Activated CD8-positive, alpha-beta memory T cell treated with anti-CD3 and anti-CD28 coated beads for 48 hours (primary cell): ENCODE measurements around the gene GNGT2.

Experiments
- DNase-seq, 3 experiments: peaks; one replicate each; pipeline ENCODE4 v3.0.0-alpha.2; 2020; ENCODE audit warnings: low read depth in 2 of 3, low spot score in 2 of 3

The GNGT2 gene

DNA sequence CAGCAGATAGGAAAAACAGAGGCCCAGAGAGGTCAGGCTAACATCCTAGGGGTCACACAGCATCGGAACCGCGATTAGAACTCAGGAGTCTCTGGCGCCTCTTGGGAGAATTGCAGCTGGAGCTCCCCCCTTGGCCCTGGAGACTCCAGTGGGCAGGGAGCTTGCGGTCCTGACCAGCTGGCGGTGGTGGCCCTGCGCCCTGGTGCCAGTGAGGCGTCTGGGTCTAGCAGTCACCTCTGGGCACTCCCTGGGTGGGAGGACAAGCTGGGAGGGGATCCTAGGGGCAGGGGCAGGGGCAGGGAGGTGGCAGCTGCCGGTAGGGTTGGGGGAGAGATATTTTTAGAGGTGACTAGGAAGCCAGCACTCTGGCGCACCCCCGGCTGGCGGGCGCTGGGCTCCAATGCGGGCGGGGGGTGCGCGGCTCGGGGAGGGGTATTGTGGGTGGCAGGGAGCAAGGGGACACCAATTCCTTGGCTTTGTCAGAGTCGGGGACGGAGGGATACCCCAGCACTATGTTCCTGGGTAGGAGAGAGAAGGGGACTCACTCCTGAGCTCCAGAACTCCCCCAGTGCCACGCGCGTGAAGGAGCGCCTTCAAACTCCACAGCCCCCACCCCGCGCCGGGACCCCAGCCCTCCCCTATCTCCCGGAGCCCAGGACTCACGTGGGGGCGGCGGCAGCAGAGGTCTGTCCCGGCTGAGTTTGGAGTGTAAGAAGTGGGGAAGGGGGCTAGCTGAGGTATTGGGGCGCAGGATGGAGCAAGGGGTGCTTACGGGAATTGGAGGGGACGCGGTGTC lies 19.6 kb upstream of the GNGT2 start:
- DNase-seq, result no peak

DNA sequence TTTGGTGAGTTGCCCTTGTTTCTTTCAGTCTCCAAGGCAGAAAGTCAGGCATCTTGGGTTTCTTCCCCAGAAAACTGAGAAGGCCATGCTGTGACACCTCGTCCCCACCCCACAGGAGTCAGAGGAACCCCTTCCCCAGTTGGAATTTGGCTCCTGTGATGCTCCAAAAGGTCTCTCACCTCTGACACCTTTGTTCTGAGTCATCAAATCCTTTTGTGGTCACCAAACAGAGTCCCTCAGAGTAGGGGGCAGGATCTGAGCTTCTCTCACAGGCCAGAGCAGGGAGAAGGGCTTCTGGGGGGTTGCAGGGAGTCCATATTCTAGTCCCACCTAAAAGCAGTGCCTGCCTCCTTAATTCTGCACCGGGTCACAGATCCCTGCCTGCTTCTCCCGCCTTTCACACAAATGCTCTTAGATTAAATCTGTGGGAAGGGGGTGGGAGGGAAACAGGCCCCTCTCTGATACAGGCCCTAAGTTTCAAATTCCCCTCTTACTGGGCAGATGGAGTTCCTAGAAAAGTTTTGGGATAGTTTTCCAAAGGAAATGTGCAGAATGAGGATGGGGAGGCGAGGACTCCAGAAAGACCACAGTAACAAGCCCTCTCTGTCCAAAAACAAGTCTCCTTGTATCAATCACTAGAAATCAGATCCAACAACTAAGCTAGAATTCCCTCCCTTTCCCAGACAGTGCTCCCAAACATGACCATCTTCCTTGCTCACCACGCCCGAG lies 18.9 kb upstream of the GNGT2 start:
- DNase-seq, result no peak

DNA sequence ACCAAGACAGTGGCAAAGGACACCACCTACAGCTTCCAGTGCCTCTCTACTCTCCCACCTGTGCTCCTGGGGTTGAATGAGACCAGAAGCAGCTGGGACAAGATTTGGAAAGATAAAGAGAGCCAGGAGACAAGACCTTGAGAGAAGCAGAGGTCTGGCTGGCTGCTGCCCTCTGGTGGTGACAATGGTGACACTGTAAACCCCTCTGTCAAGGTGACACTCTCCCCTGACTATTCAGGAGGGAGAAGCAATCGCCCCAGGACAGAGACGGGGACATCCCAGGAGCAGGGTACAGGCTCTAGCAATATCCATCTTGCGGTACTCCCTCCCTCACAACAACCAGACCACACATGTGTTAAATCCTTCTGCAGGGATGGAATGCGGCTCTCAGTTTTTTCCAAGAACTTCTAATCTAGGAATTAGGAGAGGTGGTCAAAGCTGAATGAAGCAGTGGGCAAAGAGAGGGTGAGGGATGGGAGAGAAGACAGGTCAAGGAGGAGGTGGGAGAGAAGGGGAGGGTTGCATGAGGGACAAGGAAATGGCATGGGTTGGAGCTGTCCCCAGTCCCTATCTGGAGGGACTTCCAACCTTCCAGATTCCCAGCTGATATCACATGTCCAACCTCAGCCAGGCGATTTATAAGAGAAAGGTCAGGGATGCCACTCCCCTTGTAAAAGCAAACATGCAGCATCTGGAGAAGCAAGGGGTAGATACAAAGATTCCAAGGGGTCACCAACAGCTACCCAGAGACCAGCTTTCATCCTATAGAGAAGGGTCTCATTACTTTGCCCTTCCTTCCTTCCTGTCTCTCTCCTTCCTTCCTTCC lies 17.3 kb upstream of the GNGT2 start:
- peak in 1 of 3 experiments; percentile 69 for DNase-seq

DNA sequence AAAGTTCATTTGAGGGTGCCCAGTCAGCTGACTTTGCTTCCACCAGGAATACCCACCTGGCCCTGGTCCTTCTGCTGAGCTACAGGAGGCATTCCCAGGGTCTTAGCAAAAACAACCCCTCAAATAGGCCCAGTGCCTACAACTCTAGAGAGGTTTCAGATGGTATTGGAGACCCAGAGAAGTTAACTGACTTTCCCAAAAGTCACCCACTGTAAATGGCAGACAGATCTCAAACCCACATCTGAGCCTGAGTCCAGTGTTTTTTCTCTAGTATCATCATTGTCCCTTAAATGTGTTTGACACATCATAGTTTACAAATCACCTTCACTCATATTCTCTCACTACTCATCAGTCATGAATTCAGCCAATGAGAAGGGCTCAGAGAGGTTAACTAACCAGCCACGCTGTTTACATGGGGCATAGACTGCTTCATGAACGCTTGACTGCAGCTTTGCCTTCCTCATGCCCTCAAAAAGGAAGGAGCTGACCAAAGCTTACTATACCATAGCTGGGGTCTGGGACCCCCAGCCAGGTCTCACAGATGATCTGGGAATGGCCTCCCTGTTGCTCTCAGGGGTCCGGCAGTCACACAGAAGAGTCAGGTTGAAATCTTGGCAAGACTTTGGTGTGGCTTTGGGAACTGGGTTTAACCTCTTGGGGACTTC lies 16.5 kb upstream of the GNGT2 start:
- no peak for DNase-seq

DNA sequence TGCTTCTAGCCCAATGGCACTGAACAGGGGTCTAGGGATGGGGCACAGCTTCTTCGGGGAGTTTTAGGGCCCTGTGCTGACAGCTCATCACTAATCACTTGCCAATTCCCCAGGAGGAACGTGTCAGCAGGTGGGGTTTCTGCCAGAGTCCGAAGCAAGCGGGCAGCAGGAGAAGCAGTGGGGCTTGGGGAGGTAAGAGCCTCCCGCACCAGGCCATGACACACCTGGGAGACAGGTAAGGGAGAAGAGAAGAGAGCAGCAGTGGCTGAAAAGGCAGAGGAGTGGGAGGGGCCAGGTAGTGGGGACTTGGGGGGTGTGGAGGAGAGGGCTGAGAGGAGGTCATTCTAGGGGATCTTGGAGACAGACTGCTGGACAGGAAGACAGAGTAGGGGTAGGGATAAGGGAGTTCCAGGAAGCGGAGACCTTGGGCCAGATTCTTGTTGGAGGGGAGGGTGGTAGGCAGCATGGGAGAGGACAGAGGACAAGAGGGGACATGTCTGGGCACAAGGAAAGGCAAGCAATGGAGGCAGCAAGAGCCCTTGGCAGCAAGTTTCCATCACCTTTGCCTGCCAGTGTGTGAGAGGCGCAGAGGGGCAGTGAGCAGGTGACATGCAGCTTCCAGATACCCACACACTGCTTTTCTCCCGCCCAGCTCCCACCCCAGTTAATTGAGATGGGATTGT lies 15.3 kb upstream of the GNGT2 start:
- no peak for DNase-seq

DNA sequence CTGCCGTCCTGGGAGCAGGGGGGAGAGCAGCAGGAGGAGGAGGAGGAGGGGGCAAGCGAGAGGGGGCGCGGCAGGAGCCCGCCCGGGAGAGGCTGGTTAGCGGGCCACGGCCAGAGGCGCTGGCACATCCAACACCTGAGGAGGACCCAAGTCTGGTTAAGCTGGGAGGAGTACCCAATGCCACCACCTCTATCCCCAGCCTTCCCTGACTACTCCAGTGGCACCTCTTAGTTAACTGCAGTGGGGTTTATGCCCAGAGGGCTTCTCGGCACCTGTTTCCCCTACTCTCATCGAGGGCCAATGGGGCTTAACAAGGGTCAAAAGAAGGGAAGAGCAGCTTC lies 14.6 kb upstream of the GNGT2 start:
- DNase-seq, result no peak

DNA sequence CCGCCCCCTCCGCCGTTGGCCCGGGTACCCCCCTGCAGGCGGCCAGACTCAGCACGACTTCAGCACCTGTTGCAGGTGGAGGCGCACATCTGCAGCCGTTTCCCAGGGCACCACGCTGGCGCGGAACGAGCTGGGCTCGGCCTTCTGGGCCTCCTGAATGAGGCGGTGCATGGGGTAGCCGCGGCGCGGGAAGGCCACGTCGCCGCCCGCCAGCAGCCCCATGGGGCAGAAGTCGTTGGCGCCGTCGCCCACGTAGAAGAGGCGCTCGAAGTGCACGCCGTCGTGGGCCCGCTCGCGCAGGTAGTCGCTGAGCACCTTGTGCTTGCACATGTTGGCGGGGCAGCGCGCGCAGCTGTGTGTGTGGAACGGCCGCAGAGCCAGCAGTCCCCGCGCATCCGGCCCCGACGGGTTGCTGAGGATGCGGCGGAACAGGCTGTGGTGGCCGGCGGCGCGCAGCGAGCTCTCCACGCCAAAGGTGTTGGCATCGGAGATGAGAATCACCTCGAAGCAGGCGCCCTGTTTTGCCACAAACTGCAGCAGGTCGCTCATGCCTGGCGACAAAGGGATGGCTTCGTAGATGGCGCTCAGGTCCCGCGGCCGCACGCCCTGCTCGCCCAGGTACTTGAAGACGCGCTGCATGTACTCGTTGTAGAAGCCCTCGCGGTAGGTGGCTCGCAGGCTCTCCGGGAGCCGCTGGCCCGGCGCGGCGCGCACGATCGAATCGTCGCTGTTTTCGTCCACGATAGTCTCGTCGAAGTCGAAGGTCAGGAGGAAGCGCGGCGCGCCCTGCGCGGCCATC lies 14.0 kb upstream of the GNGT2 start:
- no peak for DNase-seq

DNA sequence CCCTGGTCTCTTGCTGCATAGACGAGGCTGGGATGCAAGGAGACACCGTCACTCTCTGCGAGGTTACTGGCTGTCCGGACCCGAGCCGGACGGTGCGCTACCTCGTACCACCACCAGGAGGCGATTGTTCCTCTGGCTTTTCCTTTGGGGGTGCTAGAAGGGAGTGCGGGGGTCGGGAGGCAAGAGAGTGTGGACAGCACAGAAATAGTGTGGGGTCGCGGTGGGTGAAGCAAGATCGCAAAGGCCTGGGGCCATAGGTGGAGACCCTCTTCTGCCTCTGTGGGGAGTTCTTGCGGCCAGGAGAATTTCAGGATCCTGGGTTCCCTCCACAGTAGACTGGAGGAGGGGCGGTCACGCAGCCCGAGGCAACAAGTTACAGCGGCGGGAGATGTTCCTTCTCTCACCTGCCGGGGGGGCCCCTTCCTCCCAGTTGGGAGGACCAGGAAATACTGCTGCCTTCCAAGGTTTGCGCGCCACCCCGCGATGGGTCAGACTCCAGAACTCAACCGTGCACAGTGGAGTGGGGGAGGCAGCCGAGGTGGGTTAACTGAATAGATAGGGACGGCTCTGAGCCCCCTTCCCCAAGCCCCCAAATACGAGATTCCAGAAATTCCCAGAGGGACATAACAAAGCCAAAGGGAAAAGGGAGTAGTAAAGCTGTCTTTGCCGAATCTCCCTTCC lies 13.3 kb upstream of the GNGT2 start:
- DNase-seq, result peak in 2 of 3 experiments; percentile 66 to 70

DNA sequence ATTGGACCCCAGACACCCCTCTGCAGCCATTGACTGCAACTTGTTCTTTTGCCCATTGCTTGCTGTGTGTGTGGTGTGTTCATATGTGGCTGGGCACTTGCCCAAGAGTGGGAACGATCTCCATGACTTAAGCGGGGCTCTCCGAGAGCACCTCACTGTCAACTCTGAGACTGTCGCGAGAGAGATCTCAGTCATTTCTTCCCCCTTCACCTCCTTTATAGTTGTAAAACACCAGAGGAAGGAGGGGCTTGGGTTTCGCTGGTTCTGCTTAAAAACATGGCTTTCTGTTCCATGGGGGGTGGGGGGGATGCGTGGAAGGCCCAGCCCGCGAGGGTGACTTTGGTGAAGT lies 12.8 kb upstream of the GNGT2 start:
- DNase-seq, result no peak

DNA sequence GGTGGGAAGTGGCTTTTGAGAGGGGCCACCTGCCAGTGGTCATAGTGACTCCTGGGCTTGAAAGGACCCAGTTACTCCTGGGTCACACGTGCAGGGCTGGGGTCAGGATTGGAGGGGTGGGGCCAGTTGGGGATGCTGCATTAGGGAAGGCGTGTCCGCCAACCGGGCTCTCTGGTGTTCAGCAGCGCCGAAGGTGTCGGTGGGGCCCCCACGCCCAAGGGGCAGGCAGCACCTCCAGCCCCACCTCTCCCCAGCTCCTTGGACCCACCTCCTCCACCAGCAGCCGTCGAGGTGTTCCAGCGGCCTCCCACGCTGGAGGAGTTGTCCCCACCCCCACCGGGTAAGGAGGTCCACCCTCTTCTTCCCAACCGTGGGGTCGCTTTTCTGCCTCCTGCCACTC lies 9.6 kb upstream of the GNGT2 start:
- no peak for DNase-seq

DNA sequence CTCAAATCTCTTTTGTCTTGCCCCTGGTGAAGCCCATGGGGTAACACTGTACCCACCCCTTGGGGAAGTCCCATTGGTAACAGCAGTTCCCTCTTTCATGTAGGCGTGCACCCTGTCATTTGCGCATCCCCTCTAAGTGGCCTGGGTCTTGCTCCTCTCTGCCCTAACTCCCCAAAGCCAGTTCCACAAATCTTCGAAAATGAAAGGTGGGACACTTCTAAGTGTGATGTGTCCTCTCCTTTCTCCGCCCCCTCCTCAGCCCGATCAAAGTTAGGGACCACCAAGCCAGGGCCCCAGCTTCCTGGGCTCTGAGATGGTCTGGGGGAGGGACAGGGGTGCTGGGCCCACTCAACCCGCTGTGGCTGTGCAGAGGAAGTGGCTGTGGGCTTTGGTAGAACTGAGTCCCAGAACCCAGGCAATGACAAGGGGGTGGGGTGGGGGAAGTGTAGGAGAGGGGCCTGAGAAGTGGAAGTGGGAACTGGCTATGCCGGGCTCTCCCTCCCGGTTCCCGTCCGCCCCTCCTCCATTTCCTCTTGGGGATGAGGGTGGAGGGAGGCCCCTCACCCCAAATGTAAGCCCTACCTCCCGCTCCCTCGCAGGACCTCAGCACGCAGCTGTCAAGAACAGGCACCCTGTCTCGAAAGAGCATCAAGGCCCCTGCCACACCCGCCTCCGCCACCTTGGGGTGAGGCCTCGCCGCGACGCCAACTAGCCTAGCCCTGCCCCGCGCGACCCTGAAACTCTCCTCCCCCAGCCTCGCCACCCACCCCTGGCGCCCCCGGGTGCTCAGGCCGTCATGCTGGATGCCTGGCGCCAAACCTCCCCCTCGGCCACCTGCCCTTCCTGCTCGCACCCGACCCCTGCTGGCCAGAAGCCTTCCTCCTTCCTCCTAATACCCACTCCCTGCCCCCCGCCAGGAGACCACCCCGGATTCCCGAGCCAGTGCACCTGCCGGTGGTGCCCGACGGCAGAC lies 8.9 kb upstream of the GNGT2 start:
- no peak for DNase-seq

DNA sequence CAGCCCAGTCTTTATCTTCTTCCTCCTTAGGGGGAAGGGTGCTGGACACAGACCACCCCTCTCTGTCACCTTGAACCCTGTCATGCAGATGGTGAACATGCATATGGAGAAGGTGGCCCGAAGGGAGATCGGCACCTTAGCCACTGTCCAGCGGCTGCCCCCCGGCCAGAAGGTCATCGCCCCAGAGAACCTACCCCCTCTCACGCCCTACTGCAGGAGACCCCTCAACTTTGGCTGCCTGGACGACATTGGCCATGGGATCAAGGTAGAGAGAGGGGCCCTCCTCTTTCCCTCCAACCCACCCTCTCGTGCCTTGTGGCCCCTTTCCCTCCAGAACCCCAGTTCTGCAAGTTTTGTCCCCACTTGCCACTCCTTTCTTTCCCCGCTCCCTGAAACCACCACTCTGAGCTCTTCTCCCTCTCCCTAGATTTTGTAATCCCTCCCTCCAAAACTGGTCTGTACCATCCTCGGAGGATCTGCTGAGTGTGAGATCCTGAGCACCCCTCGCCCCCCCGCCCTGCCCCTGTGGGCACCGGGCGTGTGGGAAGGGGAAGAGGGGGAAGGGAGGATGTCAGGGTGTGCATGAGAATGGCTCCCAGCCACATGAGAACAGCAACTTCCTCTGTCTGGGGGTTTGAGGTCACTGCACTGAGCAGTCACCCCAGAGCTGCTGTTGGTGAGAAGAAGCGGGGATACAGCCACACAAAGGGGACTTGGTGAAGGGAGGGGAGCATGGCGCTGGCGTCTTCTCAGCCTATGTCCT lies 7.5 kb upstream of the GNGT2 start:
- no peak for DNase-seq

DNA sequence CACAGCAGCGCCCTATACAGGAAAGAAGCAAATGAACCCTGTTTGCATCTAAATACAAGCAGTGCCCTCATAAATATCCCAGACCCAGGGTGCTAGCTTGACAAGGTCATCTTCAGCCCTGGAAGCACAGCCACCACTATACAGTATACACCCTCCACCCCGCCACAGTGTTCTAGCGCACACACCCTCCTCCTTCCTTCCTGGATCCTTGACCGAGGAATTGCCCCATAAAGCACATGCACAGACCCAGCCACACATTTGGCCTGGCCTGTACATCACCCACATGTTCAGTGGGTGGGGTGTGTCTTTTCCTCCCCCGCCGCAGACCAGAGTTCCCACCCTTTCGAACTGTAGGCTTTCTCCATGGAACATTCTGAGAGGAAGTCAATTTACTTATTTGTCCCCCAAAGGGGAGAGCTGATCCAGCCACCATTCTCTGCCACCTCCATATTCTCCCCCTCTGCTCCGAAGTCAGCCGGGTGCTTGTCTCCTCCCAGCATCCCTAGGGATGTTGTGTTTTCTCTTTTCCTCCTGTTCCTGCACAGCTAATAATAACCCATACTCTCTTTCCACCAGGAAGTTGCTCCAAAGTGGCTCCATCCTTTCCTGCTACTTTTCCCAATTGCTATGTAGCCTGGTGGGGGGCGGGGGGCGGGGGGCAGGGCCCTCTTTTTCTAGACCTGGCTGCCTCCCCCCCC lies 6.7 kb upstream of the GNGT2 start:
- no peak for DNase-seq

DNA sequence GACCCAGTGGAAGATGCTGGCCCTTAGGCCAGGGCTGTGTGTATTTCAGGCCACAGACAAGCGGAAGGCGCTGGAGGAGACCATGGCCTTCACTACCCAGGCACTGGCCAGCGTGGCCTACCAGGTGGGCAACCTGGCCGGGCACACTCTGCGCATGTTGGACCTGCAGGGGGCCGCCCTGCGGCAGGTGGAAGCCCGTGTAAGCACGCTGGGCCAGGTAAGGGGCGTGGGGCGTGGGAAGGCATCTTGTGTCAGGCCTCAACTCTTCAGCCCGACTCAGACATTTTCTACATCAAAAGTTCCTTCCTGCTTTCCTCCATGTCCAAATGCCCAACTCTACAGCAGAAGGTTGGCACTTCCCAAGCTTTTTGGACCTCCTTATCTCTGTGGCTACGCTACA lies 6.1 kb upstream of the GNGT2 start:
- DNase-seq, result no peak

DNA sequence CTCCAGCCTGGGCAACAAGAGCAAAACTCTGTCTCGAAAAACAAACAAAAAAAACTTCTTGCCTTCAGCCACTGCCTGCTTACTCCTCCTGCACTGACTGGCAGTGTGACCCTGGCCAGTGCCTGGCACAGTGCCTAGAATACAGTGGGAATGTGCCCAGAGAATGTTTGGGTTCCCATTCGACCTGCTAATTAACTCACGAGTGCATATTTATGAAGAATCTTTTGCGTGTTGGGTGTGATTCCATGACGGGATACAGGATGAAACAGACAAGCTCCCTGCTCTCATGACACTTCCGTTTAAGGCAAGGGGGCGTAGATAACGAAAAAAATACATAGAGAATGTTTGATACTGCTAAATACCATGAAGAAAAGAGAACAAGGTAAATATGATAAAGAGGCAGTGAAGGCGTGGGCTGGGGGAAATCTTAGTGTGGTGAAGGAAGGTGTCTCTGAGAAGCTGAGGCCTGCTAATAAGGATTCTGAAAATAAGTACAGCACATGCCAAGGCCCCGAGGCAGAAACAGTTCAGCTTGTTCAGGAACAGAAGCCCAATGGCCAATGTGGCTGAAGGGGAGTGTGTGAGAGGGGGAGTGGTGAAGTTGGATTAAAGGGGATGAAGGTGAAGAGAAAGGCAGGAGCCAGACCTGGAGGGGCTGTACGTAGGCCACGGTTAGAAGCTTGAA lies 4.4 kb upstream of the GNGT2 start:
- DNase-seq, result no peak

DNA sequence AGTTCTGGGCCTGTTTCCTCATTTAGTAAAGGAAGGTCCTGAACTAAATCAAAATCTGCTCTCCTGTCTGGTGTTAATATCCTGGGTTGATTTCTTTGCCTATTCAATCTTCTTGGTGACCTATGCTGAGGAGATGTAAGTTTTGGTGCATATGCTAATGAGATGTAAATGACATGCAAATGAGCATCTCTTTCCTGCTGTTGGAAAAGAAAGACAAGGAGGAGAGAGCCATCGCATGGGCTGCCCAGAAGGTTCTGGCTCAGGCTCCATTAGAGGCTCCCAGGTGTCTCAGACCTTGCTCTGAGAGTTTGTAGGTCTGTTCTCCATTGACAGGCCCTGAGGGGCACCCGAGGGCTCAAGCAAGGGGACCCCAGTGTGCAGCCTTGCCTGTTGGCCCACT lies 3.5 kb upstream of the GNGT2 start:
- DNase-seq, result no peak

DNA sequence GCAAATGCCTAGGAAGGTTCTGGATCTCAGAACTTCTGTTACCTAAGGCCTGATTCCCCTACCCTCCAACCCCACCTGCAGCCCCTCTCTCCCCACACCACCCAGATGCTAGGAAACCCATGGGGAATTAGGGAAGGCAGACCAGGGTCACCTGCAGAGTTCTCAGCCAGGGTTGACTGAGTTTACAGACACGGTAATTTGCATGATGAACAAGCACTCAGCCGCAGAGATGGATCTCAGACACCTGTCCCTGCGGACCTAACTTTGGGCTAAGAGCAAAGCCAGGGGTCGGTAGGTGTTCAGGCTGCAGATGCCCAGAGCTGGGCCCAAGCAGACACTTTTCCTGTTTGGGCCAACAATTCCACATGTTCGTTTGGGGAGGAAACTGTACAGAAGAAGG lies 3.0 kb upstream of the GNGT2 start:
- DNase-seq, result no peak
